Measurements from ENCODE around the gene TCAF1.
"Not testable (repeated sequence)": the region's sequence is repeated elsewhere in the genome, so short reads cannot be mapped to it uniquely, and the experiment has no call there.

The TCAF1 gene

GRCh38 chr7:143850682-143851081, 51.3 kb downstream of the TCAF1 start:
- no peak for DNase-seq (ENCODE audit: low read depth)

- DNase-seq (ENCODE audit: low read depth), result no peak
Observed at GRCh38 chr7:143849785-143850479, 52.0 kb downstream of the TCAF1 start.

- no peak for DNase-seq (ENCODE audit: low read depth)
Observed at GRCh38 chr7:143848192-143848591, 53.8 kb downstream of the TCAF1 start.

- DNase-seq (ENCODE audit: low read depth), result no peak
Observed at GRCh38 chr7:143846692-143847091, 55.3 kb downstream of the TCAF1 start.

GRCh38 chr7:143841696-143842095, 60.3 kb downstream of the TCAF1 start:
- not testable (repeated sequence) for DNase-seq (ENCODE audit: low read depth)

- DNase-seq (ENCODE audit: low read depth), result not testable (repeated sequence)
Observed at GRCh38 chr7:143840062-143840461, 61.9 kb downstream of the TCAF1 start.

GRCh38 chr7:143837223-143837622, 64.8 kb downstream of the TCAF1 start:
- peak; percentile 90 for DNase-seq (ENCODE audit: low read depth)

GRCh38 chr7:143836622-143837021, 65.4 kb downstream of the TCAF1 start:
- peak; percentile 84 for DNase-seq (ENCODE audit: low read depth)

GRCh38 chr7:143836088-143836487, 65.9 kb downstream of the TCAF1 start:
- DNase-seq (ENCODE audit: low read depth), result not testable (repeated sequence)

- DNase-seq (ENCODE audit: low read depth), result not testable (repeated sequence)
Observed at GRCh38 chr7:143826578-143826977, 75.4 kb downstream of the TCAF1 start.

- DNase-seq (ENCODE audit: low read depth), result not testable (repeated sequence)
Observed at GRCh38 chr7:143824295-143825135, 77.5 kb downstream of the TCAF1 start.

GRCh38 chr7:143823634-143824294, 78.2 kb downstream of the TCAF1 start:
- not testable (repeated sequence) for DNase-seq (ENCODE audit: low read depth)

- DNase-seq (ENCODE audit: low read depth), result not testable (repeated sequence)
Observed at GRCh38 chr7:143821392-143822277, 80.3 kb downstream of the TCAF1 start.

GRCh38 chr7:143817873-143818272, 84.1 kb downstream of the TCAF1 start:
- DNase-seq (ENCODE audit: low read depth), result not testable (repeated sequence)

- not testable (repeated sequence) for DNase-seq (ENCODE audit: low read depth)
Observed at GRCh38 chr7:143816471-143817133, 85.4 kb downstream of the TCAF1 start.

GRCh38 chr7:143810639-143811038, 91.3 kb downstream of the TCAF1 start:
- not testable (repeated sequence) for DNase-seq (ENCODE audit: low read depth)

GRCh38 chr7:143806664-143807071, 95.3 kb downstream of the TCAF1 start:
- not testable (repeated sequence) for DNase-seq (ENCODE audit: low read depth)
